ENCODE results near the gene OXSR1.

GRCh38 chr3:38155825-38156224, 9.5 kb upstream of the OXSR1 start:
- TF ChIP-seq ZNF652 (CRISPR knock-in tag; IDR thresholded peaks at IDR 0.05; ENCODE audit: borderline replicate concordance, low read depth) (no peak), ZBTB37 (CRISPR knock-in tag; IDR thresholded peaks at IDR 0.05) (no peak), CTCF (CRISPR knock-in tag; IDR thresholded peaks at IDR 0.05) (no peak), NR2C2 (CRISPR knock-in tag; IDR thresholded peaks at IDR 0.05; ENCODE audit: borderline replicate concordance) (no peak), AHR (CRISPR knock-in tag; IDR thresholded peaks at IDR 0.05) (no peak)
